ENCODE measurements around the gene RIC8B. TPM values are rescaled to one million over a fixed set of nuclear protein-coding genes. Genes with fewer than 3 reads are reported as not detected.
"Not testable (repeated sequence)": the region's sequence is repeated elsewhere in the genome, so short reads cannot be mapped to it uniquely, and the experiment has no call there.

Gene RIC8B
- total RNA-seq, 2 experiments from 2014 or later: 9.6 to 11.9 TPM

DNA sequence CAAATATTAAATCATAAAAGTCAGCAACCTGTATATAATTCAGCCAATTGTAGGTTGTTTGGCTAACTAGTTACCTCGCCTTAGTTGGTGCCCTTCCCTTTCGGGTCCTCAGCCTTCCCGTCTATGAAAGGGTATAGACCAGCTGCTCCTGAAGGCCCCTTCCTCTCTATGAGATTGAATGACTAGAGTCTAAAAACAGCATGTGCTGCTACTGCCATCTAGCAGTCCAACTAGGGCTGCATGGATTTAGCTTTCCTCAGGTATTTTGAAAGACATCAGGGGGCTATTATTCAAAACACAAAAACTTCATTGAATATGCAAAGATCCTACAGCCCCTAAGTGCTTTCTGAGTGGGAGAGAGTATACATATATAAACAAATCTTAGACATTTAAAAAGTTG lies 144.3 kb downstream of the RIC8B start:
- ChIA-PET CTCF (interaction anchor here (1.2 kb wide), 1 partner anchor 561 kb away, joined by 4 read pairs; the partner anchor contains the start of gene POLR3B), POLR2A (no interaction called here)

GRCh38 chr12:106919910-106920544 lies 145.5 kb downstream of the RIC8B start:
- CTCF ChIA-PET: interaction anchor here (0.9 to 1.5 kb wide), 4 partner anchors 14 to 563 kb away, joined by 3 to 4 read pairs (median 4); partner anchors contain the start of gene POLR3B

DNA sequence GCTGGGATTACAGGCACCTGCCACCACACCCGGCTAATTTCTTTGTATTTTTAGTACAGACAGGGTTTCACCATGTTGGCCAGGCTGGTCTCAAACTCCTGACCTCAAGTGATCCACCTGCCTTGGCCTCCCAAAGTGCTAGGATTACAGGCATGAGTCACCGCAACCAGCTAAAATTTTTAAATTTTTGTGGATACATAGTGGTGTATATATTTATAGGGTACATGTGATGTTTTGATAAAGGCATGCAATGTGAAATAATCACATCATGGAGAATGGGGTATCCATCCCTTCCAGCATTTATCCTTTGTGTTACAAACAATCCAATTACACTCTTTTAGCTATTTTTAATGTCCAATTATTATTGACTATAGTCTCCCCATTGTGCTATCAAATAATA lies 147.5 kb downstream of the RIC8B start:
- CTCF ChIA-PET: interaction anchor here (1.0 kb wide), 1 partner anchor 79 kb away, joined by 3 read pairs; no protein-coding TSS in a partner anchor
- POLR2A ChIA-PET: not testable (repeated sequence)

More at GRCh38 chr12:106919910-106920544, 145.5 kb downstream of the RIC8B start:
- POLR2A ChIA-PET: no interaction called here

GRCh38 chr12:106923594-106923993 lies 149.1 kb downstream of the RIC8B start:
- POLR2A ChIA-PET, CTCF ChIA-PET: not testable (repeated sequence)

DNA sequence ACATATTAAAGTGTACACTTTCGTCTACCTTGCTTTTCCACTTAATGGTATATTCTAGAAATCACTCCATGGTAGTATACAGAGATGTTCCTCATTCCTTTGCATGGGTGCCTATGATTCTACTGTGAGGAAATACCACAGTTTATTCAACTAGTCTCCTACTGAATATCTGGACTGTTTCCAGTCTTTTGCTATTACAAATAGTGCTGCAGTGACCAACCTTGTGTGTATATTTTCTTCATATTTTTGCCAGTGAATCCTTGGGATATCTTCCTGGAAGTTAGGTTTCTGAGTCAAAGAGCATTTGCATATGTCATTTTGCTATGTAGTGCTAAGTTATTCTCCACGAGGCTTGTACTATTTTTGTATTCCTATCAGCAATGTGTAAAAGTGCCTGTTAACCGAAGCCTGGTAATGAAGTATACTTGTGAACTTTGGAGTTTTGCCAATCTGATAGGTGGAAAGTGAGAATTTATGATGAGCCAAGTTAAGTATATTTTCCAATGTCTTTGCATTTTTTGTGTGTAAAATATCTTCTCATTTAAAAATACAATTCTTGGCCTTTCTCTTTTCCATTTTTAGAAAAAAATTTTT lies 149.9 kb downstream of the RIC8B start:
- ChIA-PET POLR2A (no interaction called here), CTCF (no interaction called here)

GRCh38 chr12:106926657-106927056 lies 152.2 kb downstream of the RIC8B start:
- ChIA-PET POLR2A (no interaction called here), CTCF (no interaction called here)

- POLR2A ChIA-PET: no interaction called here
- CTCF ChIA-PET: no interaction called here
Measured at GRCh38 chr12:106934277-106934676, 159.8 kb downstream of the RIC8B start.

Other genes starting within 250 kb of the RIC8B start
- not detected for gene RFX4, start 191.7 kb upstream of the RIC8B start, total RNA-seq
- gene TMEM263, start 181.2 kb downstream of the RIC8B start, total RNA-seq: 10 to 100 TPM; 27.3 to 31.2 TPM
- 1 to 10 TPM; 3.8 to 4.1 TPM for gene MTERF2, start 212.5 kb downstream of the RIC8B start, total RNA-seq

All from activated CD8-positive, alpha-beta memory T cell treated with anti-CD3 and anti-CD28 coated beads for 36 hours (primary cell).